ENCODE measurements around the gene MSH3. TPM values are rescaled to one million over a fixed set of nuclear protein-coding genes. Genes with fewer than 3 reads are reported as not detected.
"Not testable (repeated sequence)": the region's sequence is repeated elsewhere in the genome, so short reads cannot be mapped to it uniquely, and the experiment has no call there.

Gene MSH3
- total RNA-seq, 2 experiments from 2014 or later: 22.6 to 22.9 TPM

- no peak overlapping the region for H3K27ac Mint-ChIP-seq
- peaks cover 27% of the 10 kb centered on the region for H3K4me1 Mint-ChIP-seq
- H3K27me3 Mint-ChIP-seq: no peaks in the 10 kb centered on the region
- no peak overlapping the region for H3K4me3 Mint-ChIP-seq
- no peak for DNase-seq
- H3K36me3 Mint-ChIP-seq: peaks cover 48% of the 10 kb centered on the region
- no peaks in the 10 kb centered on the region for H3K9me3 Mint-ChIP-seq
Measured at GRCh38 chr5:80763873-80764647, 109.6 kb downstream of the MSH3 start.

- H3K27me3 Mint-ChIP-seq: no peaks in the 10 kb centered on the region
- peaks cover 44% of the 10 kb centered on the region for H3K36me3 Mint-ChIP-seq
- H3K9me3 Mint-ChIP-seq: no peaks in the 10 kb centered on the region
- no peak overlapping the region for H3K27ac Mint-ChIP-seq
- no peak overlapping the region for H3K4me3 Mint-ChIP-seq
- H3K4me1 Mint-ChIP-seq: peaks cover 20% of the 10 kb centered on the region
- DNase-seq: no peak
Measured at GRCh38 chr5:80764786-80765185, 110.3 kb downstream of the MSH3 start.

GRCh38 chr5:80777347-80778287 is 123.2 kb downstream of the MSH3 start:
- H3K27ac Mint-ChIP-seq: no peak overlapping the region
- peaks cover 3% of the 10 kb centered on the region for H3K9me3 Mint-ChIP-seq
- DNase-seq: peak; percentile 14
- no peak overlapping the region for H3K4me3 Mint-ChIP-seq
- peaks cover 21% of the 10 kb centered on the region for H3K4me1 Mint-ChIP-seq
- H3K27me3 Mint-ChIP-seq: no peaks in the 10 kb centered on the region
- H3K36me3 Mint-ChIP-seq: peaks cover 36% of the 10 kb centered on the region

GRCh38 chr5:80780024-80780423 is 125.6 kb downstream of the MSH3 start:
- Mint-ChIP-seq H3K9me3 (no peaks in the 10 kb centered on the region), H3K4me1 (peaks cover 21% of the 10 kb centered on the region), H3K27ac (no peak overlapping the region), H3K4me3 (no peak overlapping the region), H3K36me3 (peaks cover 32% of the 10 kb centered on the region), H3K27me3 (no peaks in the 10 kb centered on the region)
- no peak for DNase-seq

GRCh38 chr5:80780761-80781285 is 126.4 kb downstream of the MSH3 start:
- Mint-ChIP-seq H3K27me3 (no peaks in the 10 kb centered on the region), H3K36me3 (peaks cover 37% of the 10 kb centered on the region), H3K27ac (peak overlapping the region; percentile 55), H3K9me3 (no peaks in the 10 kb centered on the region), H3K4me3 (no peak overlapping the region), H3K4me1 (peaks cover 21% of the 10 kb centered on the region)
- DNase-seq: no peak

- Mint-ChIP-seq H3K4me1 (peaks cover 21% of the 10 kb centered on the region), H3K36me3 (peaks cover 36% of the 10 kb centered on the region), H3K27me3 (no peaks in the 10 kb centered on the region), H3K9me3 (no peaks in the 10 kb centered on the region), H3K27ac (peak overlapping the region; percentile 55), H3K4me3 (no peak overlapping the region)
- peak; percentile 11 for DNase-seq
Measured at GRCh38 chr5:80781356-80781755, 126.9 kb downstream of the MSH3 start.

- H3K4me1 Mint-ChIP-seq: peaks cover 17% of the 10 kb centered on the region
- H3K36me3 Mint-ChIP-seq: peaks cover 33% of the 10 kb centered on the region
- H3K27ac Mint-ChIP-seq: no peak overlapping the region
- H3K27me3 Mint-ChIP-seq: no peaks in the 10 kb centered on the region
- no peaks in the 10 kb centered on the region for H3K9me3 Mint-ChIP-seq
- DNase-seq: no peak
- no peak overlapping the region for H3K4me3 Mint-ChIP-seq
Measured at GRCh38 chr5:80782626-80783025, 128.2 kb downstream of the MSH3 start.

- Mint-ChIP-seq H3K4me1 (peaks cover 12% of the 10 kb centered on the region), H3K36me3 (peaks cover 32% of the 10 kb centered on the region)
- not testable (repeated sequence) for H3K9me3 Mint-ChIP-seq, H3K4me3 Mint-ChIP-seq, DNase-seq, H3K27me3 Mint-ChIP-seq, H3K27ac Mint-ChIP-seq
Measured at GRCh38 chr5:80783751-80784150, 129.3 kb downstream of the MSH3 start.

GRCh38 chr5:80784451-80784850 is 130.0 kb downstream of the MSH3 start:
- no peak for DNase-seq
- H3K27me3 Mint-ChIP-seq: no peaks in the 10 kb centered on the region
- peaks cover 33% of the 10 kb centered on the region for H3K36me3 Mint-ChIP-seq
- H3K27ac Mint-ChIP-seq: no peak overlapping the region
- H3K4me1 Mint-ChIP-seq: peaks cover 16% of the 10 kb centered on the region
- no peak overlapping the region for H3K4me3 Mint-ChIP-seq
- no peaks in the 10 kb centered on the region for H3K9me3 Mint-ChIP-seq

GRCh38 chr5:80789319-80790016 is 135.0 kb downstream of the MSH3 start:
- not testable (repeated sequence) for H3K4me1 Mint-ChIP-seq, H3K9me3 Mint-ChIP-seq, H3K27me3 Mint-ChIP-seq, H3K4me3 Mint-ChIP-seq, DNase-seq
- peak overlapping the region; percentile 38 for H3K27ac Mint-ChIP-seq
- H3K36me3 Mint-ChIP-seq: peaks cover 20% of the 10 kb centered on the region

GRCh38 chr5:80790698-80791097 is 136.2 kb downstream of the MSH3 start:
- Mint-ChIP-seq H3K4me1 (peaks cover 5% of the 10 kb centered on the region), H3K36me3 (peaks cover 13% of the 10 kb centered on the region), H3K27ac (no peak overlapping the region), H3K4me3 (no peak overlapping the region), H3K9me3 (no peaks in the 10 kb centered on the region), H3K27me3 (no peaks in the 10 kb centered on the region)
- DNase-seq: no peak

GRCh38 chr5:80793354-80793753 is 138.9 kb downstream of the MSH3 start:
- H3K9me3 Mint-ChIP-seq: no peaks in the 10 kb centered on the region
- H3K36me3 Mint-ChIP-seq: peaks cover 20% of the 10 kb centered on the region
- no peaks in the 10 kb centered on the region for H3K27me3 Mint-ChIP-seq
- no peak overlapping the region for H3K4me3 Mint-ChIP-seq
- no peak overlapping the region for H3K27ac Mint-ChIP-seq
- peaks cover 5% of the 10 kb centered on the region for H3K4me1 Mint-ChIP-seq
- DNase-seq: no peak

- H3K27ac Mint-ChIP-seq: no peak overlapping the region
- no peak overlapping the region for H3K4me3 Mint-ChIP-seq
- DNase-seq: no peak
- H3K27me3 Mint-ChIP-seq: no peaks in the 10 kb centered on the region
- no peaks in the 10 kb centered on the region for H3K9me3 Mint-ChIP-seq
- H3K36me3 Mint-ChIP-seq: peaks cover 28% of the 10 kb centered on the region
- H3K4me1 Mint-ChIP-seq: no peaks in the 10 kb centered on the region
Measured at GRCh38 chr5:80796846-80797245, 142.4 kb downstream of the MSH3 start.

- Mint-ChIP-seq H3K27ac (no peak overlapping the region), H3K4me3 (no peak overlapping the region), H3K9me3 (no peaks in the 10 kb centered on the region)
Measured at GRCh38 chr5:80797428-80798024, 143.1 kb downstream of the MSH3 start.

More at GRCh38 chr5:80797428-80798024, 143.1 kb downstream of the MSH3 start:
- Mint-ChIP-seq H3K4me1 (no peaks in the 10 kb centered on the region), H3K36me3 (peaks cover 28% of the 10 kb centered on the region), H3K27me3 (no peaks in the 10 kb centered on the region)
- no peak for DNase-seq
